Fibroblast of mammary gland (primary cell): ENCODE data around the gene NFIA.

Experiments
- DNase-seq: peaks from one replicate; pipeline ENCODE4 v3.0.0-alpha.2; 2010; ENCODE audit warnings: low read depth
- H3K4me3 ChIP-seq: 2 replicates; pipeline ENCODE4 v1.5.1; 2011; ENCODE audit warnings: low read depth, mild to moderate bottlenecking, low read length, moderate library complexity; ENCODE audit not compliant: control insufficient read depth
- CTCF ChIP-seq: conservative IDR thresholded peaks from 2 replicates; pipeline ENCODE4 v1.5.1; 2011; ENCODE audit warnings: low read depth, low read length, inconsistent platforms; ENCODE audit not compliant: control insufficient read depth, insufficient read depth

The NFIA gene

GRCh38 chr1:61313906-61314422, 231.6 kb downstream of the NFIA start:
- H3K4me3 ChIP-seq: no peak overlapping the region
- TF ChIP-seq CTCF: no peak
- DNase-seq: no peak

GRCh38 chr1:61315011-61315410, 232.7 kb downstream of the NFIA start:
- TF ChIP-seq CTCF: no peak
- H3K4me3 ChIP-seq: no peak overlapping the region
- DNase-seq: no peak

- no peak for DNase-seq
- TF ChIP-seq CTCF: no peak
- H3K4me3 ChIP-seq: no peak overlapping the region
These were observed 234.1 kb downstream of the NFIA start for GRCh38 chr1:61316493-61316892.

- peak; percentile 94 for DNase-seq
- H3K4me3 ChIP-seq: no peak overlapping the region
- no peak for TF ChIP-seq CTCF
These were observed 236.2 kb downstream of the NFIA start for GRCh38 chr1:61318319-61319125.

GRCh38 chr1:61320575-61320974, 238.2 kb downstream of the NFIA start:
- H3K4me3 ChIP-seq: no peak overlapping the region
- TF ChIP-seq CTCF: no peak

GRCh38 chr1:61322008-61322744, 239.8 kb downstream of the NFIA start:
- DNase-seq: no peak
- TF ChIP-seq CTCF: no peak
- H3K4me3 ChIP-seq: no peak overlapping the region

More at GRCh38 chr1:61320575-61320974, 238.2 kb downstream of the NFIA start:
- DNase-seq: no peak
